Measurements from ENCODE around the gene HACD4. TPM values are rescaled to one million over a fixed set of nuclear protein-coding genes. Genes with fewer than 3 reads are reported as not detected.

The HACD4 gene, protein sequence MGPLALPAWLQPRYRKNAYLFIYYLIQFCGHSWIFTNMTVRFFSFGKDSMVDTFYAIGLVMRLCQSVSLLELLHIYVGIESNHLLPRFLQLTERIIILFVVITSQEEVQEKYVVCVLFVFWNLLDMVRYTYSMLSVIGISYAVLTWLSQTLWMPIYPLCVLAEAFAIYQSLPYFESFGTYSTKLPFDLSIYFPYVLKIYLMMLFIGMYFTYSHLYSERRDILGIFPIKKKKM
- total RNA-seq = 14.5 and 19.0 TPM in 2 replicates

DNA sequence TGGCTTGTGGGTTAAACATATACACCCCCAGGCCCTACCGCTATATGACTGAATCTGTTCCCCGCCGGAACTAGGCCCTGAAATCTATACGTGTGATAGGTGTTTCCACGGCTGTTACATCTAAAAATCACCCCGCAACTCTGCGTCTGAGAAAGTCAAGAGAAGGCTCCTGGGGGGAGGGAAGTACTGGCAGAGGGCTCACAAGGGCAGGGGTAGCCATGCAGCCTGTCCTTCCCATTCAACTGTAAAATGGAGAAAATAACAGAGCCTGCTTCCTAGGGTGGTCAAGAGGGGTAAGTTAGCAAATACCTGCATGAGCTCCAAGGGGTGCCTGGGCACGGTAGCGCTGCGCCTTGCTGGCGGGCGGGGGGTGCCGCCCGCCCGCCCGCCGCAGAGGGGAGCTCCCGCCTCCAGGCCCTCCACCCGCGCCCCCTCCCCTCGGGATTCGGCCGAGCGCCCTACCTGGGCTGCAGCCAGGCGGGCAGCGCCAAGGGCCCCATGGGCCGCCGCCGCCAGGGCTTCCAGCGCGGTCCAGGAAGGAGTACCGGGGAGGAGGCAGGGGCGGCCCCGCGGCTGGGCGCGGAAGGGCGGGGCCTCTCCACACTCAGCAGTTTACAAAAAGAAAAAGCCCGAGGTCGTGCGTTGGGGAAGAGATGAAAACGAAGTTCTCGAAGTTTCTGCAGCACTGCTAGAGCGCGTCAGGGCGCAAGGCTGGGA is at the start of gene HACD4:
Gene HACD4, minus strand, starts transcription at position 550 of the 717 bp plus-strand sequence. Its CDS starts 50 bp downstream, at position 500.

DNA sequence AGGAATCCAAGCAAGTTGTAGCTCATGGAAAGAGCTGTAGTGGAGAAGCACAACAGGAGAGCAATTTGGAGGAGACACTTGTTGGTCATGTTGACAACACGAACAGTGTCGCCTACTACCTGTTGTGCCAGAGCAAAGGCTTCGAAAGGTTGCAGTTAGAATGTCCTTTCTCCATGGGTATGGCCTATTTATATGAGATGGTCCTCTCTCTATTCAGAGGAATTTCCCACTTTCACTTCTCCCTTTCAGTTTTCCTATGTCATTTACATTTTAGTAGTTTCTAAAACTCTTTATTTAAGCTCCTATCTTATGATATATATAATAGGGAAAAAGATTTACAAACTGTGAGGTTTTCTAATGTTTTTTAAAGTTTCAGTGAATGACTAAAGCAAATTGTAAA is 46.3 kb upstream of the HACD4 start, which contains the start of gene IFNB1:
Gene IFNB1, minus strand, starts transcription at position 162 of the 400 bp plus-strand sequence. Its CDS starts 73 bp downstream, at position 89.

Other genes starting within 250 kb of the HACD4 start
- gene IFNB1, start 46.3 kb upstream of the HACD4 start, total RNA-seq = not detected in 2 replicates
- gene IFNW1, start 110.2 kb upstream of the HACD4 start, total RNA-seq = not detected in 2 replicates
- gene IFNA21, start 135.0 kb upstream of the HACD4 start, total RNA-seq = not detected in 2 replicates
- gene IFNA4, start 155.9 kb upstream of the HACD4 start, total RNA-seq = not detected in 2 replicates
- not detected in 2 replicates for gene IFNA7, start 170.6 kb upstream of the HACD4 start, total RNA-seq
- not detected in 2 replicates for gene IFNA10, start 175.5 kb upstream of the HACD4 start, total RNA-seq
- not detected in 2 replicates for gene IFNA16, start 185.7 kb upstream of the HACD4 start, total RNA-seq
- gene IFNA17, start 196.6 kb upstream of the HACD4 start, total RNA-seq = not detected in 2 replicates
- not detected in 2 replicates for gene IFNA14, start 208.4 kb upstream of the HACD4 start, total RNA-seq

All from hair follicle dermal papilla cell (primary cell).